Suppressor macrophage (primary cell): ENCODE measurements around the gene CEP63.

Source experiments
- DNase-seq, 4 experiments: peaks; one replicate each; pipeline ENCODE4 v3.0.0-alpha.2; 2020 to 2022

Gene CEP63

DNA sequence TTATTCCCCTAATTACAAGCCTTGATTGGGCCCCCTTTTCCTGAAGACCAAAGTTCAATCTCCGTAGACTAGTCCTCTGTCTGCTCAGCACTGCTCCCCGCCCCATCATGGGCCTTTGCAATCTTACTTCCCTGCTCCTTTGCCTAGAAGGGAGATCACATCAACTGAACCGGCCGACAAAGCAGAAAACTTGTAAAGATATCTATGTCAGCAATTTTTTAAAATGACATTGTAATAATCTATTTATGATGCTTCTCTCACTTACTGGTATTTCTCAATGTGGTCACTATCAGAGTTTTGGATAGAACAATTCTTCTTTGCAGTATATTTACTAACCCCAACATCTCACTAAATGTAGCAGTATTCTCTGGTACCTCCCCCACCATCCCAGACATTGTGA, 17.3 kb upstream of the CEP63 start:
- DNase-seq: peak in 1 of 4 experiments; percentile 25

DNA sequence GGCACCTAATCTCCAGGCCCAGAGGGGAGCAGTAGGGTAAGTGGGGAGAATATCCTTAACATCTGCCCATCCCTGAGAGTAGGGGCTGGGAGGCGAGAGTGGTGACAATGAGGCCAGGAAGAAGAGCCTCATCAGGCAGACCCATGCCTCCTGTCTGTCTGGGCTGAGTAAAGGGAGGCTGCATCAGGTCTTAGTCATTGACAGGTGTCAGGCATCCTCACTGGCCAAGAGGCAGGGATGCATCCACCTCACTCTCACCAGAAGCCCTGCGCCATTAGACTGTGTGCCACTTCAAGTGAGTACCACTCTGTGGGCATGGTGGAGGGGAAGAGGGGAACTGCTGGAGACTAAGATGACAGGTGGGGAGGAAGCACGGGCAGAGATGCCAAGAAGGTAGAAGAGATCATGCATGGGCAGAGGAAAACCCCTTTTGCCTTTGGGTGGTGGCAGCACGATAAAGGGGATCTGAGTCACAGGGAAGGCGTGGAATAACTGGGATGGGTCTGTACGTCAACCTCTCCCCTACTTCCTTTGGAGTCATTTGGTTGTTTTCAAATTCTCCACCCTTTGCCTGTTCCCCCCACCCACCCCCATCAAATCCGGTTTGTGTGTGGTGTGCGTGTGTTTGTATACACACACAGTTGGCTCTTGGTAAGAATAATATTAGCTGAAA, 14.2 kb upstream of the CEP63 start:
- DNase-seq: no peak

- DNase-seq: no peak
Measured at GRCh38 chr3:134472831-134473230, 13.0 kb upstream of the CEP63 start.

GRCh38 chr3:134473868-134474546, 11.8 kb upstream of the CEP63 start:
- peak; percentile 80 to 93 (median 86) for DNase-seq

DNA sequence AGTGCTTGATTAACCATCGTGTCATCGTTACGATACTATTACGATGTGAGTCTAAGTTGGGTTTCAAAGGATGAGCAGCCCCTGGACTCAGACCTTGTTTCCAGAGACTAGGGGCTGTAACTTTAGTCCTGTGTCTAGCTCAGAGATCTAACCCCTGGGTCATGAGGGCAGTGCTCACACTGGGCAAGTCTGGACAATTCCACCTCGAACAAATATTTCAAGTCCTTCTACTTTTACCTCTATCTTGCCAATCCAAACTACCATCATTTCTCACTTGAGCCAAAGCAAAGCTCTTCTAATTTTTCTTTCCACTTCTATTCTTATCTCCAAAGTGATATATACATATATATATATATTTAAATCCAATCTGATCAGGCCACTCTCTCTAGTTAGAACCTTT, 10.9 kb upstream of the CEP63 start:
- no peak for DNase-seq

- DNase-seq: no peak
Measured at GRCh38 chr3:134476306-134476705, 9.6 kb upstream of the CEP63 start.

- DNase-seq: no peak
Measured at GRCh38 chr3:134477002-134477401, 8.9 kb upstream of the CEP63 start.

DNA sequence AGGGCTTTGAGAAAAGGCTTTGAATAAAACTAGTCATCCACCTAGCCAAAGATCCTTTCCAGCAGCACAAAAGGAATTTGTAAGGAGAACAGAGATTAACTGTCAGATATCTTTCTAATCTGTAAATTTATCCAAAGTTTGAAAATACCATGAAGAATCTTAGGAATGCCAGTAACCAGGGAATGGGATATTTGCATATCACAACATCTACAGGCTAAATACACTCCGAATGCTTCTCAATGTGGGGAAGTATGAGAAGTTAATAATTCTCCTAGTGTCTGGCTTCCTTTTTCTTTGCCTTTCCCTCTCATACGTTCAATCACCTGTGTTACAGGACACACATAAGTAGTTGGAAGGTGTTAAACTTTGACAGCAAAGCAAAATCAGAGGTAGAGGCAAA, 7.9 kb upstream of the CEP63 start:
- DNase-seq: no peak

- no peak for DNase-seq
Measured at GRCh38 chr3:134480546-134480945, 5.3 kb upstream of the CEP63 start.

DNA sequence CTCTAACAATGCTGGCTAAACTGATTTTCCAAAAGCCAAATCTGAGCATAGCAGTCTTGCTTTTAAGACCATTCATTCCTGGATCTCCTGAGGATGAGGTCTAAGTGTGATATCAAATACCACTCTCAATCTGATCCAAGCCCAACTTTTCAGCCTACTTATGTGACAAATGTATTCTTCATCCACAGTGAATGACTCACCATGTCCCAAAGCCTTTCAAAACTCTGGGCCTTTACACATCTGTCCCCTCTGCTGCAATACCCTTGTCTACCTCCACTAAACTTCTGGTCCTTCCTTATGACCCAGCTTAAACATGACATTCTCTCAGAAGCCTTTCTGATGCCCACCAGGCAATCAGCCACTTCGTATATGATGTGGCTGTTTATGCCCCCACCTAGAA, 4.7 kb upstream of the CEP63 start:
- DNase-seq: no peak

GRCh38 chr3:134482622-134483021, 3.2 kb upstream of the CEP63 start:
- no peak for DNase-seq

DNA sequence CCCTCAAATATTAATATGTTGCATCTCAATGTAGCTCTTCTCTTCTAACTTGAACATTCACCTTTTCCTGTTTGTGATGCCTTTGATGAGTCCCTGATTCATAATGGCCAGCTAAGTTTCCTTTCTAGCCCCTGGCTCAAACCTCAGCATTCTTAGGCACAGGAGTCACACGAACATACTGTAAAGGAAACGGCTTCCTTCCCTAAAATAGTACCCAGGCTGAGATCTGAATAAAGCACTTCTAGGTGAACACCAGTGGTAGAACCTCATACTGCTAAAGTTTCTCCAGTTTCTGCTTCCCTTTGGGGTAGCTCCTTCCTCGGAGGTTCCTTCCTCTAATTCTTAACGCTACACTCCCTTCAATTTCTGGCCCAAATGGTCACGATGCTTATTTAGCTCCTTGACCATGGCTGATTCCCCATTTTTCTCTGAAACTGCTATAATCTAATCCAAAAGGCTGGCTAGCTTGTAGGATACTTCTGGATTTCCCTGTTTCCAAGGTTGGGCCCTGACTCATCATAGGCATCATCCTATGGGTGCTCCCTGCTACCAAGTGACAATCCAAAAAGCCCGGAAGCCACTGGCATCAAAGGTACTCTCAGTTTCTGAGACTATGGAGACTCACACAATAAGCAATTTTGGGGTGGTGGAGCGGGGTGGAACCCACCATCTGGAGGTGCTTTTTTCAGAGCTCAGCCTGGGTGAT, 2.5 kb upstream of the CEP63 start:
- DNase-seq: peak; percentile 42 to 73 (median 58)

DNA sequence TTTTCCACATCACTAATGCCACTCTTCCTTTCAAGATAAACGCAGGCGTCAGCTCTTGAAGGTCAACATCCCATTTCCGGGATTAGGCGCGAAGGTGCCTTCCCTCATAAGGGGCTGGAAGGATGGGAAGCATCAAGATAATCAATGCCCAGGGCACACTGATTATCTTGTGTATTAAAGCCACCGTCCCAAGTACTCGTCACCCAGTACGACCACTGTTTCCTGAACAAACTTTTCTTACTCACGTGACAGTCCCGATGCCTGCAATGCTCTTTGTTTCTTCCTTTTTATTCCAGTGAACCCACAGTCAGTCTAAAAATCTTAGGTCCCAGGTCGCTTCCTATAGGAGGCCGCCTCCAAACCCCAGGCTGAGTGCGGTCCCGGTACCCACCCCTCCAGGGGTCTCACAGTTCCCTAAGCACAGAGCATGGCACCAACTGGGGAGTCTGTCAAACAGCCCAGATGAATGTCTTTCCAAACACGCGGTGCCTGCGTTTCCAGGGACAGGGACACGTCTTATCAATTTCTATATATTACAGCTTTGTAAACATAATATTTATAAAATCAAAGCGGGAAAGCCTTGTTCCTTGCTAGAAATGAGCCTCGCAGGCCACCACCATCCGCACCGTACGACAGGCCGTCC, 661 bp upstream of the CEP63 start:
- peak; percentile 56 to 96 (median 64) for DNase-seq

DNA sequence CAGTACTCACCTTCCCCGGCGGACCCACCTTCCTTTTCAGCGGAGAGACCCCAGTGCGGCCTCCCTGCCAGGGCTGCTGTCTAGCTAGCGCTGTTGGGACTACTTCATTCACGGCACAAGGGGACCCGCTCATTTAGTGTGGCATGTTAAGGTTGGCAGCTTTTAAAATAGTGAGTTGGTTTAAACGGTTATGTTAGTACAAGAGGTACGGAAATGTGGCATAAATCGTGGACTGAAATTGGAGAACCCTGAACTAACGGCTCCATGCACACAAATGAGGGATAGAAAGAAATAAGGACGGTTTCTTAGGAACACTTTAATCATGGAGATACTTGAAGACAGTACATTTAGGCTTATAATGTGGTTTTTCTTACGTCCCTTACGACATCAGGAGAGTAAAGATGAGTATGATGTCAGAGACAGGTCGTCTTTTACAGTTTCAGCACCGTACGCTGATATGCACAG, 752 bp downstream of the CEP63 start:
- DNase-seq: peak in 3 of 4 experiments; percentile 32 to 48 (median 44)

DNA sequence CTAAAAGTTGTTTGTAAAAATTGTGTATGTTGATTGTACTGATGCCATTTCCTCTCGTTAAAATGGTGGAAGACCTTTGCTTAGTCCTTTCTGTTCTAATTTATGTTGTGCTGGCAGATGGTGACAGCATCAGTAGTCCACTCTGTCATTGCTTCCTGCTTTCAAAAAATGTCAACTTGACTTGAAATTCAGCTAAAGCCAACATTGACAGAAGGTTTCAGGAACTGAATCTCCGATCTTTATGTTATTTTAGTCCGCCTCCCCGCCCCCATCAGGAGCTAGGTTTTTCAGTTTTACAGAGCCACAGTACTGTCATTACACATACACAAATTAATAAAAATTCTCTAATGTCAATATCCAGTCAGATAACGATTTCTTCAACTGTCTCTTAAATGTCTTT, 1.5 kb downstream of the CEP63 start:
- peak; percentile 71 to 94 (median 84) for DNase-seq

DNA sequence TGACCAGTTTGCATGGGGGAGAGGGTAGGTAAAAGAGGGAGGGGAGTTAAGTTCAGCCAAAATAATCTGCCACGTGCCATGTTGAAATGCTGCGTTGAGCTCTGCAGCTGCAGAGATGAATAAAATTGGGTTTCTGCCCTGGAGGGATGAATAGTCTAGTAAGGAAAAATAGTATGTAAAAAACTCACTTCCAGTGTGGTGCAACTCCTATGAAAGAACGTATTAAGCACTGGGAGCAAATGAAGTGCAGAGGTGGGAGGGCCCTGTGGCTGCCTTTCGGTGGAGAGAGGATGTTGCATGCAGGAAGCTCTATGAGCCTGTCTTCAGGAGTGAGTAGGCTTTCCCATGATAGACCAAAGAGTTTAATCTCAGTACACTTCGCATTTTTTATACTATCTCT, 8.6 kb downstream of the CEP63 start:
- DNase-seq: peak in 2 of 4 experiments; percentile 26 to 39

- no peak for DNase-seq
Measured at GRCh38 chr3:134495980-134496379, 10.1 kb downstream of the CEP63 start.

DNA sequence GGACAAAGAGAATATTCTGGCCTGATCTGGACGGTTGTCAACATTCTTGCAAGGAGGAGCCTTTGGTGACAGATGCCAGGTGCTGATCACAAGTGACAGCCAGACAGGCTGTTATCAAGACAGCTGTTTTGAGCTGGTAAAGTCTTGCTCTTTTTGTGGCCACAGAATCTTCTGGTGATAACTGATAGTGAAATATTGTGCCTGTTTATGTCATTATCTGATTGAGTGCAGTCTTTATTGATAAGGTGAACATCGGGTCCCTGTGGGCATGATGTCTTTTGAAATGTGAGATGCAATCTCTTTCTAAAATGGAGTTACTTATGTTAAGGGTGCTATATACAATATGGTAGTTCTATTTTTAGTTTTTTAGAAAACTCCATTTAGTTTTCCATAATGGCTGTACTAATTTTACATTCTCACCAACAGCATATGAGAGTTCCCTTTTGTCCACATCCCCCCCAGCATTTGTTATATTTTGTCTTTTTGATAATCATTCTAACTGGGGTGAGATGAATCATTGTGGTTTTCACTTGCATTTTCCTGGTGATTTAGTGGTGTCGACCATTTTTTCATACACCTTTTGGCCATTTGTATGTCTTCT, 10.7 kb downstream of the CEP63 start:
- no peak for DNase-seq

DNA sequence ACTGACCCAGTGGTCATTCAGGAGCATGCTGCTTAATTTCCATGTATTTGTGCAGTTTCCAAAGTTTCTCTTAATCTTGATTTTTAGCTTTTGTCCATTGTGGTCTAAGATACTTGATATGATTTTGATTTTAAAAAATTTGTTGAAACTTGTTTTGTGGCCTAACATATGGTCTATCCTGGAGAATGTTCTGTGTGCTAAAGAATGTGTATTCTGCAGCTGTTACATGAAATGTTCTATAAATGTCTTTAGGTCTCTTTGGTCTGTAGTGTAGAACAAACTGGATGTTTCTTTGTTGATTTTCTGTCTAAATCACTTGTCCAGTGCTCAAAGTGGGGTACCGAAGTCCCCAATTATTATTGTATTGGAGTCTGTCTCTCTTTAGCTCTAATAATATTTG, 17.4 kb downstream of the CEP63 start:
- no peak for DNase-seq

DNA sequence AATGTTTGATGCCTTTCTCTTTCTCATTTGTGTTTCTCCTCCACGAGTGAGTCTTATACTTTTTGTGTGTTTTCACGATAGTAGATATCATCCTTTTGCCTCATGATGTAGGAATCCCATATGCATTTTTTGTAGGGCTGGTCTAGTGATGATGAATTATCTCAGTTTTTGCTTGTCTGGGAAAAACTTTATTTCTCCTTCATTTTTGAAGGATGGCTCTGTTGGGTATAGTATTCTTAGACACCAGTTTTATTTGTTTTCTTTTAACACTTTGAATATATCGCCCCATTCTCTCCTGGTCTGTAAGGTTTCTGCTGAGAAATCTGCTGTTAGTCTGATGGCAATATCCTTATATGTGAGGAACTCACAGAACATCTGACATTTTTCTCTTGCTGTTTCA, 18.3 kb downstream of the CEP63 start:
- DNase-seq: no peak

GRCh38 chr3:134505485-134505884, 19.6 kb downstream of the CEP63 start:
- no peak for DNase-seq

GRCh38 chr3:134511500-134511899, 25.6 kb downstream of the CEP63 start:
- DNase-seq: peak in 3 of 4 experiments; percentile 21 to 34 (median 27)

DNA sequence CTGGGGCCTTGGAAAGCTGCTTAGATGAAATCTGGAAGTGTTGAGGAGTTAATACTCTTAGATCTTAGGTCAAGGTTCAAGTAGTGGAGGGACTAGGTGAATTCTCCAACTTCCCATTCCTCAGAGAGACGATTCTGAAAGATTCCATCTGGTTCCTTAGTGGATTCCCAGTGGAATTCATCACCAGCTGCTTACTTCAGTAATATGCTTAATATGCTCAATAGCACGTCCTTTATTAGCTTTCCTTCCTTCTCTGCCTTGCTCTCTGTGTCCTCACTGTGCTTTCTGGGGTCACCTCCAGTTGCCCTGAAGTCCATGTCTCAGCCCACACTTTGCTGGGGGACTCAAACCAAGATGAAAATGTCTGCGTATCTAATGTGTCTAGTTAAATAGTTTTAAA, 31.0 kb downstream of the CEP63 start:
- no peak for DNase-seq
